Measurements from ENCODE around the gene SLC25A14.
A peak's percentile ranks its signal among the peaks of the same experiment; 100 is the strongest.

SLC25A14 gene

GRCh38 chrX:130385520-130385919 is 45.8 kb downstream of the SLC25A14 start, which contains the start of gene GPR119:
Gene GPR119, minus strand, starts transcription at chrX:130385674. Its CDS starts 227 bp downstream, at chrX:130385447.
- DNase-seq: no peak

- DNase-seq: no peak
These were observed 46.7 kb downstream of the SLC25A14 start for GRCh38 chrX:130386408-130386808.

GRCh38 chrX:130393451-130394074 is 53.8 kb downstream of the SLC25A14 start:
- no peak for DNase-seq

- DNase-seq: no peak
These were observed 55.6 kb downstream of the SLC25A14 start for GRCh38 chrX:130395341-130395740.

- peak; percentile 69 for DNase-seq
These were observed 61.9 kb downstream of the SLC25A14 start, which contains the start of gene RBMX2 for GRCh38 chrX:130401415-130402207. Gene RBMX2, plus strand, starts transcription at chrX:130401987. Its CDS starts 46 bp downstream, at chrX:130402033.

GRCh38 chrX:130402208-130402684 is 62.5 kb downstream of the SLC25A14 start:
- DNase-seq: no peak

- no peak for DNase-seq
These were observed 73.7 kb downstream of the SLC25A14 start for GRCh38 chrX:130413415-130413814.

GRCh38 chrX:130414800-130415199 is 75.1 kb downstream of the SLC25A14 start:
- no peak for DNase-seq

GRCh38 chrX:130415201-130415600 is 75.5 kb downstream of the SLC25A14 start:
- no peak for DNase-seq

GRCh38 chrX:130416785-130417184 is 77.1 kb downstream of the SLC25A14 start:
- DNase-seq: no peak

- DNase-seq: no peak
These were observed 78.3 kb downstream of the SLC25A14 start for GRCh38 chrX:130418066-130418465.

- DNase-seq: no peak
These were observed 79.0 kb downstream of the SLC25A14 start for GRCh38 chrX:130418740-130419139.

GRCh38 chrX:130419263-130419662 is 79.5 kb downstream of the SLC25A14 start:
- no peak for DNase-seq
